ENCODE results near the gene SPSB1. TPM values are rescaled to one million over a fixed set of nuclear protein-coding genes. Genes with fewer than 3 reads are reported as not detected.

Gene SPSB1
- total and polyA plus RNA-seq, 2 of the 4 experiments (the other 2 are of a cell fraction), result 16.7 to 19.8 TPM

GRCh38 chr1:9384751-9385245 lies 92.1 kb downstream of the SPSB1 start:
- Histone ChIP-seq H3K27me3 (ENCODE audit: control insufficient read depth, insufficient read depth, low read length) (peaks cover 7% of the 10 kb centered on the region), H3K18ac (ENCODE audit: low read depth, low read length) (no peak overlapping the region), H4K5ac (ENCODE audit: low read depth, low read length) (no peak overlapping the region), H2BK120ac (ENCODE audit: low read depth, low read length) (no peak overlapping the region), H2BK5ac (ENCODE audit: low read depth, low read length, poor library complexity, severe bottlenecking) (no peak overlapping the region), H3K9me3 (ENCODE audit: control insufficient read depth, insufficient read depth, low read length) (no peaks in the 10 kb centered on the region), H3K4ac (ENCODE audit: low read depth, low read length) (no peak overlapping the region), H2AFZ (replicated peaks; ENCODE audit: low read length, poor library complexity) (no peak overlapping the region), H2BK15ac (ENCODE audit: low read depth, low read length) (no peak overlapping the region), H3K56ac (ENCODE audit: extremely low read depth, insufficient read depth, low read length) (no peak overlapping the region), H3K9ac (ENCODE audit: low read depth, low read length) (no peak overlapping the region), H3K4me1 (ENCODE audit: control insufficient read depth, insufficient read depth, low read length) (peaks cover 2% of the 10 kb centered on the region; the same call in 1 of the 2 replicates), H4K20me1 (ENCODE audit: insufficient read depth, low read length) (no peaks in the 10 kb centered on the region), H3K36me3 (ENCODE audit: control insufficient read depth, insufficient read depth, low read length) (no peaks in the 10 kb centered on the region), H4K8ac (ENCODE audit: low read depth in 2 of 2, low read length in 2 of 2) (no peak overlapping the region), H2AK5ac (ENCODE audit: low read depth, low read length) (no peak overlapping the region), H3K9me1 (ENCODE audit: insufficient read depth, low read length) (no peaks in the 10 kb centered on the region; the same call in 1 of the 2 replicates), H3K14ac (replicated peaks; ENCODE audit: low read depth, low read length) (no peak overlapping the region; the same call in 1 of the 2 replicates), H4K91ac (ENCODE audit: insufficient read depth, low read depth, low read length) (no peak overlapping the region), H2AK9ac (replicated peaks; ENCODE audit: low read depth, low read length, poor library complexity) (no peak overlapping the region), H3K4me2 (ENCODE audit: low read depth, low read length) (no peak overlapping the region), H2BK20ac (ENCODE audit: low read depth, low read length) (no peak overlapping the region), H3K79me1 (ENCODE audit: low read depth in 1 of 2, low read length in 2 of 2) (no peaks in the 10 kb centered on the region), H3K23ac (ENCODE audit: low read depth, low read length) (no peak overlapping the region), H3K27ac (ENCODE audit: insufficient read depth, low read length) (no peak overlapping the region), H3K4me3 (ENCODE audit: insufficient read depth, low read depth, low read length) (no peak overlapping the region)
- intact Hi-C loops (cut with micrococcal nuclease) (no loop called here), in situ Hi-C loops (cut with MboI; ENCODE audit: low sequenced_read_pairs) (no loop called here), dilution Hi-C loops (cut with HindIII; ENCODE audit: low sequenced_read_pairs, unreplicated experiment) (no loop called here)
- no TSS peak for BruUV-seq (replicated peaks)
- TF ChIP-seq, protein P1, sequence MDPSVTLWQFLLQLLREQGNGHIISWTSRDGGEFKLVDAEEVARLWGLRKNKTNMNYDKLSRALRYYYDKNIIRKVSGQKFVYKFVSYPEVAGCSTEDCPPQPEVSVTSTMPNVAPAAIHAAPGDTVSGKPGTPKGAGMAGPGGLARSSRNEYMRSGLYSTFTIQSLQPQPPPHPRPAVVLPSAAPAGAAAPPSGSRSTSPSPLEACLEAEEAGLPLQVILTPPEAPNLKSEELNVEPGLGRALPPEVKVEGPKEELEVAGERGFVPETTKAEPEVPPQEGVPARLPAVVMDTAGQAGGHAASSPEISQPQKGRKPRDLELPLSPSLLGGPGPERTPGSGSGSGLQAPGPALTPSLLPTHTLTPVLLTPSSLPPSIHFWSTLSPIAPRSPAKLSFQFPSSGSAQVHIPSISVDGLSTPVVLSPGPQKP (IDR thresholded peaks at IDR 0.05; ENCODE audit: borderline replicate concordance, low read depth, low read length), result no peak
- TF ChIP-seq CHD1 (IDR thresholded peaks at IDR 0.05; ENCODE audit: low read depth, low read length) (no peak), MXI1 (IDR thresholded peaks at IDR 0.05; ENCODE audit: borderline replicate concordance, low read depth, low read length) (no peak), CEBPB (IDR thresholded peaks at IDR 0.05; ENCODE audit: low read depth, low read length) (no peak), SMC3 (IDR thresholded peaks at IDR 0.05; ENCODE audit: low read depth, low read length) (no peak), MAZ (IDR thresholded peaks at IDR 0.05; ENCODE audit: borderline replicate concordance, low read depth, low read length) (no peak), RFX5 (IDR thresholded peaks at IDR 0.05; ENCODE audit: low read depth, low read length) (no peak), MAFK (IDR thresholded peaks at IDR 0.05; ENCODE audit: low read depth, low read length) (no peak), NFE2L2 (IDR thresholded peaks at IDR 0.05; ENCODE audit: low read depth, low read length) (no peak)
- TF ChIP-seq, protein P2, sequence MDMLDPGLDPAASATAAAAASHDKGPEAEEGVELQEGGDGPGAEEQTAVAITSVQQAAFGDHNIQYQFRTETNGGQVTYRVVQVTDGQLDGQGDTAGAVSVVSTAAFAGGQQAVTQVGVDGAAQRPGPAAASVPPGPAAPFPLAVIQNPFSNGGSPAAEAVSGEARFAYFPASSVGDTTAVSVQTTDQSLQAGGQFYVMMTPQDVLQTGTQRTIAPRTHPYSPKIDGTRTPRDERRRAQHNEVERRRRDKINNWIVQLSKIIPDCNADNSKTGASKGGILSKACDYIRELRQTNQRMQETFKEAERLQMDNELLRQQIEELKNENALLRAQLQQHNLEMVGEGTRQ (IDR thresholded peaks at IDR 0.05; ENCODE audit: low read depth, low read length), result no peak
- TF ChIP-seq, protein P3, sequence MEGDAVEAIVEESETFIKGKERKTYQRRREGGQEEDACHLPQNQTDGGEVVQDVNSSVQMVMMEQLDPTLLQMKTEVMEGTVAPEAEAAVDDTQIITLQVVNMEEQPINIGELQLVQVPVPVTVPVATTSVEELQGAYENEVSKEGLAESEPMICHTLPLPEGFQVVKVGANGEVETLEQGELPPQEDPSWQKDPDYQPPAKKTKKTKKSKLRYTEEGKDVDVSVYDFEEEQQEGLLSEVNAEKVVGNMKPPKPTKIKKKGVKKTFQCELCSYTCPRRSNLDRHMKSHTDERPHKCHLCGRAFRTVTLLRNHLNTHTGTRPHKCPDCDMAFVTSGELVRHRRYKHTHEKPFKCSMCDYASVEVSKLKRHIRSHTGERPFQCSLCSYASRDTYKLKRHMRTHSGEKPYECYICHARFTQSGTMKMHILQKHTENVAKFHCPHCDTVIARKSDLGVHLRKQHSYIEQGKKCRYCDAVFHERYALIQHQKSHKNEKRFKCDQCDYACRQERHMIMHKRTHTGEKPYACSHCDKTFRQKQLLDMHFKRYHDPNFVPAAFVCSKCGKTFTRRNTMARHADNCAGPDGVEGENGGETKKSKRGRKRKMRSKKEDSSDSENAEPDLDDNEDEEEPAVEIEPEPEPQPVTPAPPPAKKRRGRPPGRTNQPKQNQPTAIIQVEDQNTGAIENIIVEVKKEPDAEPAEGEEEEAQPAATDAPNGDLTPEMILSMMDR (conservative IDR thresholded peaks at IDR 0.05; ENCODE audit: low read depth, low read length), result no peak
- DNase-seq (no peak), ATAC-seq (ENCODE audit: low read depth) (no peak)
- POLR2A ChIA-PET (ENCODE audit: unreplicated experiment), result no interaction called here
- CTCF ChIA-PET, result interaction anchor here (1.2 kb wide), 1 partner anchor 12 kb away, joined by 3 read pairs; no protein-coding TSS in a partner anchor
- WGBS, 2 experiments (ENCODE audit: extremely low coverage in 2 of 2, insufficient read length in 1 of 2), result 64% methylated on average over 8 of the region's 18 CpGs; no CpG with 5 or more reads in 1 of the 2 experiments

Data from IMR-90 (cell line).